IPS-18c (cell line): ENCODE measurements around the gene FBXW9.
A peak's percentile ranks its signal among the peaks of the same experiment; 100 is the strongest.
"Not testable (repeated sequence)": the region's sequence is repeated elsewhere in the genome, so short reads cannot be mapped to it uniquely, and the experiment has no call there.

Experiments used
- H3K4me3 ChIP-seq: 2 replicates; pipeline ENCODE4 v1.7.0; 2013; ENCODE audit warnings: low read depth, mild to moderate bottlenecking, low read length, moderate library complexity; ENCODE audit not compliant: insufficient read depth
- H3K9me3 ChIP-seq: one replicate; pipeline ENCODE4 v1.6.1; 2013; ENCODE audit warnings: mild to moderate bottlenecking, low read length, moderate library complexity; ENCODE audit not compliant: control insufficient read depth, insufficient read depth

FBXW9 gene

DNA sequence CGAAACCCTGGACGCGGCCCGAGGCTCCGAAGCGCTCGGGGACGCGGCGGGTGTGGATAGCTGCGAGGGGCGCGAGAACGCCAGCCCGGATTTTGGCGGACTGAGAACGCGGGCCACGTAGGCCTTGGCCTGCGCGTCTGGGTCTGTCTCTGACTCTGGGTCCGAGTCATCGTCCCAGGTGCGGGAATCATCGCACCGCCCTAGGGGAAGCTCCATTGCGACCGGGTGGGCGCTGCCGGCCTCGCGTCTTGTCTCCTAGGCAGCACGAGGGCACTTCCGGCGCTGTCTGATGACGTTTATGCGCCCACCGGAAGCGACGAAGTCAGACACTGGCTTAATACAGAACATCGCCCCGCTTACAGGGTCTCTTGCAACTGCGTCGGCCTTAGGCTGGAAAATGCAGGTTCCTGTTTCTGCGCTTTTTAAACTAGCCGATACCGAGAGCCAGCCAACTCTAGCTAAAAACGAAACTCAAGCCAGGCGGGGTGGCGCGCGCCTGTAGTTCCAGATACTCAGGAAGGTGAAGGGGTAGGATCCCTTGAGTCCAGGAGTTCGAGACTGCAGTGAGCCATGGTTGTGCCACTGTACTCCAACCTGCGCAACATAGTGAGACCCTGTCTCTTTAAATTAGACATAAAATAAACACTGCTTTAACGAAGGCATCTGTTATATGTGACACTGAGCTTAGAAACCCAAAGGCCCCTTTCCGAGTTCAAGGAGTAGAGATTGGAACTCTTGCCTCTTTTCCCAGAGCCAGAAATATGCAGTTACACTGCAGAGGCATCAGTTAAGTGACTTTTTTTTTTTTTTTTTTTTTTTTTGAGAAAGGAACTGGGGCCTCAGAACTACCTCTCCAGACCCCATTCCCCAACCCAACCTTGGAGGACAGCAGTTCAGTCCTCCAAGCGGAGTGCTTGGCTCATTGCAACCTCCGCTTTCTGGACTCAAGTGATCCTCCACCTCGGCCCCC, at the start of gene FBXW9:
Gene FBXW9 (minus strand): TSS at position 266 of the 970 bp plus-strand sequence. CDS start 50 bp downstream, at position 216.
- Histone ChIP-seq H3K9me3 (no peaks in the 10 kb centered on the region), H3K4me3 (peak within 1 kb of the TSS; percentile 94)

DNA sequence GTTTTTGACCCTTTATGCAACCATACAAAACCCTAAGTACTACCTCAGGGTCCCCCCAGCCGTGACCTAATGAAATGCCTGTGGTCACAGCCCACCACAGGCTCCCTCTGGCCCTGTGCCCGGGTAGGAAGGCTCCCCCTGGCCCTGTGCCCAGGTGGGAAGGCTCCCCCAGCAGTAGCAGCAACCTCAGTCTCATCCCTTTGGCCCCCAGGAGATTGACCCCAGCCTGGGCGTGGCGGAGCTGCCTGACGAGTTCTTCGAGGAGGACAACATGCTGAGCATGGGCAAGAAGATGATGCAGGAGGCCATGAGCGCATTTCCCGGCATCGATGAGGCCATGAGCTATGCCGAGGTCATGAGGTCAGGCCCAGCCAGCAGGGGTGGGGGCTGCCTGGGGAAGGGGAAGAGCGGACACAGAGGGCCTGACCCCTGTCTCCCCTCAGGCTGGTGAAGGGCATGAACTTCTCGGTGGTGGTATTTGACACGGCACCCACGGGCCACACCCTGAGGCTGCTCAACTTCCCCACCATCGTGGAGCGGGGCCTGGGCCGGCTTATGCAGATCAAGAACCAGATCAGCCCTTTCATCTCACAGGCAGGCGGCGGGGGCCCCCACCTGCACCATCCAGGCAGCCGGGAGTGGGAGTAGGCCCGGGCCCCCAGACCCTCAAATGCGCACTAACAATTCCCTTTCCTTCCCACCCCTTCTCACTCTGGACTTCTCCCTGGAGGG, 48.9 kb upstream of the FBXW9 start:
- no peak overlapping the region for H3K4me3 ChIP-seq
- H3K9me3 ChIP-seq: no peaks in the 10 kb centered on the region

DNA sequence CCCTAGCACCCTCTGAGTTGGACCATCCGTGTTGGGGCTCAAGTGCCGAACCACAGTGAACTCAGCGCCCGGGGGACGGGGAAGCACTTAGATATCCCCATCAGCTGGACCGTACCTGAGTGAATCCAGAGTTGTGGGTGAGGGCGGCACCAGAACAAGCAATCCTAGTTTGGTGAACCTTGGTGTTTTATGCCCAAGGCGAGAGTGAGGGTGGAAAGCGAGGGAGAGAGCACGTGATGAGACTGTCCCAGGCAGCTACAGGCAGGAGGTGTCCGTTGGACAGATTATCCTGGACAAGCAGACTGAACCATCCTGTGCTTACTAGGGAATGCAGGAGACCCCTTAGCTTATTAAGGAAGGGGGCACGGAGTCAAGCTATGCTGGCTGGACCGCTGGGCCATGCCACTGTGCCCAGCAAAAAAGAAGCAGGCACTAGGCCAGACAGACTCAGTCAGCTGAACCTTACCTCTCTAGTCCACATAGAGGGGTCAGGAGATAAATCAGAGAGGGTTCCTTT, 41.5 kb upstream of the FBXW9 start:
- peak overlapping the region; percentile 79 for H3K4me3 ChIP-seq
- H3K9me3 ChIP-seq: no peaks in the 10 kb centered on the region

DNA sequence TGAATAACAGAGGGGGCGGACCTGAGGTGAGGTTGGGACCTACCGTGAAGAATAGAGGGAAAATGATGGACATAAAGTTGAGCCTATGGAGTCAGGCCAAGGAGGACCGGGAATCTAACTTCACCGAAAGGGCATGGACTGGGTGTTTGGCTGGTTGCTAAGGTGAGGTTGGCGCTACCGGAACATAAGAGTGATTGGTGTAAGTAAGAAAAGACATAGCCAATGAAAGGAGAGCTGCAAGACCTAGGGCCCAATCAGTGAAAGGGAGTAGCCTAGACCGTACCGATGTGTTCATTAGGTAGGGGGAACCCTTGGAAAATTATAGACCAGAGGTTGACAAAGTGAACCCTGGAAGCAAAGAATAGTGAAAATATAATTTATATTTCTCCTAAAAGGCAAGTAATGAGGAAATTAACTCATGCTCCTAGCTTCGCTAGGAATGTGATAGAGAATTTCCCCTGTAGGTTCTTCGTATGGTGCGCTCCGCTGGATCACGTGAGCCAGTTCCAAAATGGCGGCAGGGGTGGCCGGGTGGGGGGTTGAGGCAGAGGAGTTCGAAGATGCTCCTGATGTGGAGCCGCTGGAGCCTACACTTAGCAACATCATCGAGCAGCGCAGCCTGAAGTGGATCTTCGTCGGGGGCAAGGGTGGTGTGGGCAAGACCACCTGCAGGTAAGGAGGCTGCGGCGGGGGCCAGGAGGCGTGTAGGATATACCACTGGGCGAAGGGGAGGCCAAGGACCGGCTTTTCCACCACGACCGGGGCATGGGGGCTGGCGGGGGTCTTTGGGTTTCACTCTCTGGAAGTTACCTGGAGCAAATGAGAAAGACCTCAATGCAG, 40.8 kb upstream of the FBXW9 start, which contains the start of gene GET3:
Gene GET3 (plus strand): TSS at position 503 of the 840 bp plus-strand sequence. CDS start 9 bp downstream, at position 512.
- H3K9me3 ChIP-seq: no peaks in the 10 kb centered on the region

DNA sequence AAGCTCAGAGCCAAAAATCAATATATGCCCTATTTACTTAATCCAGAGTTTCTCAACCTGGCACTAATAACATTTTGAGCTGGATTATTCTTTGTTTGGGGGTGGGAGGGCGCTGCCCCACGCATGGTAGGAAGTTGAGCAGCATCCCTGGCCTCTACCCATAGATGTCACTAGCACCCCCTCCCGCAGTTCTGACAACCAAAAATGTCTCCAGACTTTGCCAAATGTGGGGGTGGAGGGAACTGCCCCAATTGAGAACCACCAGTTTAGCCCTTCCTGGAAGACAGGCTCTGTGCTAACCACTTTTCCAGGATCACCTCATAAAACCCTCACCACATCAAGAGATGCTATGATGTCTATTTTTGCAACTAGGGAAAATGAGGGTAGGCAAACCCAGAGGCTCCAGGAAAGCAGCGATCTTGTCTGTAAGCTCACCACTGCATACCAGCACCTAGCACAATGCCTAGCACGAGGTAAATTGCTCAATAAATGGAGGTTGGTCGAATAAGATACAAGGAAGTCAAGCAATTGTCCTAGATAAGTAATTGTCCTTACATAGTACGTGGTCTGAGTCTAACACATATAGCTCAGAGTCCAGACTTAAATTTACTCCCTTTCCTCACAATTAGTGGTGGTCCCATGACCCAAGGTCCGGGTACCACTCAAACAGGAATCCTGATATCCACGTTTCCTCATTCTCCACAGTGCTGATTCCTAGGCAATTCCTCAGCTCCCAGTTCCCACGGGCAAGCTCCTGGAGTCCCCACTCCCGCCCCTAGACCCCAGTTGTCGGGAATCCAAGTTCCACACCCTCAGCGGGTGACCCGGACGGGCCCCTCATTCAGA, 37.2 kb upstream of the FBXW9 start:
- H3K9me3 ChIP-seq: no peaks in the 10 kb centered on the region
- peak overlapping the region; percentile 94 for H3K4me3 ChIP-seq

More for the DNA sequence above, 40.8 kb upstream of the FBXW9 start, which contains the start of gene GET3:
- H3K4me3 ChIP-seq: peak within 1 kb of the TSS; percentile 79

DNA sequence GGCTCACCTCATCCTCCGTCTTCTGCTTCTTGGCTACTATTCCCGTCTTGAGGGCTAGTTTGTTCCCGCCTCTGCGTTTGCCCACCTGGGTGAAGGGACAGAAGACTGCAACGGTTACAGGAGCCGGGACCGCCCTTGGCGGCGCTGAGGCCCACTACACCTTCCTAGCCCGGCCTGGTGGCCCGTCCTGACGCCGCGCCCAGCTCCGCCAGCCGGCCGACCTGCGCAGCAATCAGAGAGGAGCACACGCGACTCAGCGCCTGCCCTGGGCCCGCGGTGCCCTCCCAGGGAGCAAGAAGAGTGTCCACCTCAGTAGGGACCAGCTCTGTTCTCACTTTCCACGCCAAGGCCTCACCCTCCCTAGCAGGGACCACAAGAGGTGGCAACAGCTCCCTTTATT, 34.9 kb upstream of the FBXW9 start:
- H3K4me3 ChIP-seq: no peak overlapping the region
- H3K9me3 ChIP-seq: no peaks in the 10 kb centered on the region

DNA sequence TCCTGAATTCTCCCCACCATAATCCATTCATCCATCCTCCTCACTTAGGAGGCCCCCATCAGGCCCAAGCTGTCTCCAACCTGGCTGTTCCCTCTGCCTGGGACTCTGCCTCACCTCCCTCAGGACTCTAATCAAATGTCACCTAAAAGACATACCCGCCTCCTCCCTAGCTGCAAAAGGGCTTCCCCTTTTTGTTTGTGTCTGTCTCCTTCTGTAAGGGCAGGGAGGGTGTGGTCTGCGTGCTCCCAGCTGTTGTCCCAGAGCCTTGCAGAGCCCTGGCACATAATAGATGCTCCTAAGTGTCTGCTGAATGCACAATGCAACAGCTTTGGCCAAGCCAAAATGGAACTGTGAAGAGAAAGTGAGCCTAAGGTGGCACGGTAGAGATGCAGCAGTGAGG, 33.6 kb upstream of the FBXW9 start:
- H3K9me3 ChIP-seq: no peaks in the 10 kb centered on the region
- no peak overlapping the region for H3K4me3 ChIP-seq

DNA sequence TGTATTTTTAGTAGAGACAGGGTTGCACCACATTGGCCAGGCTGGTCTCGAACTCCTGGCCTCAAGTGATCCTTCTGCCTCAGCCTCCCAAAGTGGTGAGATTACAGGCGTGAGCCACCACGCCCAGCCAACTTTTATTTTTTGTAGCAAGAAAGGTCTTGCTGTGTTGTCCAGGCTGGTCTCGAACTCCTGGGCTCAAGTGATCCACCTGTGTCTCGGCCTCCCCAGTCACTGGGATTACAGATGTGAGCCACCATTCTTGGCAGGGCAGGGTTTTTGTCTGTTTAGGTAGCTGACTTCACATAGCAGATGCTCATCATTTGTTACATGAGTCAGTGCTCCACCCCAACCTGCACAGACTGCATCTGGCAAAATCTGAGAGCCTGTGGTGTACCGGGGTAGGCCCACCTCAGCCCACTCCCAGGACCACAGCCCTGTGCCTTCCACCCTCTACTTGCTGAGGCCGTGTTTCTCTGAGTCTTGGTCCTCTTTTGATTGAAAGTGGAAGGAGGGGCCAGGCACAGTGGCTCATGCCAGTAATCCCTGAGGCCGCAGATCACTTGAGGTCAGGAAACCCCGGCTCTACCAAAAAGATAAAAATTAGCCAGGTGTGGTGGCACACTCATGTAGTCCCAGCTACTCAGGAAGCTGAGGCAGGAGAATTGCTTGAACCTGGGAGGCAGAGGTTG, 31.5 kb upstream of the FBXW9 start:
- no peaks in the 10 kb centered on the region for H3K9me3 ChIP-seq
- H3K4me3 ChIP-seq: no peak overlapping the region

DNA sequence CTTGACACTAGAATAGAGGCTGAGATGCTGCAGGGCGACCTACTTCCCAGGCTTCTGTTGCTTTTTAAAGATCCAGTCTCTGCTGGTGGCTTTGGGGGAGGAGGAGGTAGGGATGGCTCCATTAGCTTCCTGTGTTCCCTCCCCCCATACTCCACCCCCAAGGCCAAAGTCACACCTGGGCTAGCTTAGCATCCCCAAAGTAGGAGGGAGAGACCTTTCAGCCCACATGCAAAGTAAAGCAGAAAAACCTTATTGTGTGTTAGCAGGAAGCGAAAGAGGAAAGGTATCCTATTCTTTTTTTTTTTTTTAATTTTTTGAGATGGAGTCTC, 30.5 kb upstream of the FBXW9 start:
- H3K4me3 ChIP-seq: no peak overlapping the region

DNA sequence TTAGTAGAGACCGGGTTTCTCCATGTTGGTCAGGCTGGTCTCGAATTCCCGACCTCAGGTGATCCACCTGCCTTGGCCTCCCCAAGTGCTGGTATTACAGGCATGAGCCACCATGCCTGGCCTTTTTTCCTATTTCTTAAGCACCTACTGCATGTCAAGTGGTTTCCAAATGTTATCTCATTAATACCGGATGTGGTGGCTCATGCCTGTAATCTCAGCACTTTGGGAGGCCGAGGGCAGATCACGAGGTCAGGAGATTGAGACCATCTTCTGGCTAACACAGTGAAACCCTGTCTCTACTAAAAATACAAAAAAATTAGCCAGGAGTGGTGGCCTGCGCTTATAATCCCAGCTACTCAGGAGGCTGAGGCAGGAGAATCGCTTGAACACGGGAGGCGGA, 29.2 kb upstream of the FBXW9 start:
- H3K4me3 ChIP-seq, H3K9me3 ChIP-seq: not testable (repeated sequence)

More for the DNA sequence above, 30.5 kb upstream of the FBXW9 start:
- no peaks in the 10 kb centered on the region for H3K9me3 ChIP-seq

DNA sequence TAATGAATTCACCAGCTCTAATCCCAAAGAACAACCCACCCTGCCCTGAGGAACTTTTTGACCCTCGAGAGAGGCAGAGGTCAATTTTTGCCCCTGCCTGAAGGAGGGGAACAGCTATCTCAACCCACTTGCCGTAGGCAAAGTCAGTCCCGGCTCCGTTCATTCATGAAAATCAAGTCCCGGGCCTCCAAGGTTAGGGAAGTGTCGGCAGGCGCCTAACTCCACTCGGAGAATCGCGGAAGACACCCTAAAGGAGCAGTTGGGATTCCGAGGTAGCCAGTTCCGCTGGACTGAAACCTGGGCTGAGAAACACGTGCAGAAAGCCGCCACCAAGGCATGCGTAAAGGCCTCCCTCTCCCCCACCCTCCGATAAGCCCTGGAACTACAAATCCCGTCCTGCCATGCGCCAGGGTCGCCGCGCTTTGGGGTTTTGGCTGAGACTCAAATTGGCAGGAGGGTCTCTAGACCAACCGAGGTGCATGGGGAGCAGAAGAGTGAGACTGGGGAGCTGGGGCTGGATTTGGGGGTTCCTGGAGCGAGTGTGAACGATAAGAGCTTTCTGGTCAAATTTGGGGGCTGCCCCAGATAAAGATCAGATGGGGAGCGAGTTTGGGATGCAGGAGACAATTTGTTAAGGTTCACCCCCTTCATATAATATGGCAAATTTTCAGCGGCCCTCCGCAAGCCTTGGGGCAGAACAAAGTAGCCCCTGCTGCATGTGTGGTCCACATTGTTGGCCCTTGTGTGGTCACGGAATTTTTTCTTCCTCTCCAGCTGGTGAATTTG, 27.4 kb upstream of the FBXW9 start, which contains the start of gene TNPO2:
Gene TNPO2 (minus strand): TSS at position 292 of the 786 bp plus-strand sequence. CDS start 2,955 bp downstream, outside the sequence.
- H3K4me3 ChIP-seq: peak within 1 kb of the TSS; percentile 98
- peaks cover 2% of the 10 kb centered on the region for H3K9me3 ChIP-seq

DNA sequence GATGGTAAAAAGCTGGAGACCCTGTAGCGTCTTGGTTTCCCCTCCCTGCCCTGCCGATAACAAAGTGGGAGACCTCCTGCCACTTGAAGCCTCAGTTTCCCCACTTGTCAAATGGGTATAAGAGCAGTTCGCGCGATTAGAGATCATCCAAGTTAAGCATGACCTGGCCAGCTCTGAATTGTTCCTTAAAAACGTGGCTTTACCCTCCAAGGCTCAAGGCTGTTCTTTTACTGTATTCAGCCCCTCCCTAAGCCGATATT, 26.9 kb upstream of the FBXW9 start:
- Histone ChIP-seq H3K4me3 (peak overlapping the region; percentile 98), H3K9me3 (peaks cover 2% of the 10 kb centered on the region)

DNA sequence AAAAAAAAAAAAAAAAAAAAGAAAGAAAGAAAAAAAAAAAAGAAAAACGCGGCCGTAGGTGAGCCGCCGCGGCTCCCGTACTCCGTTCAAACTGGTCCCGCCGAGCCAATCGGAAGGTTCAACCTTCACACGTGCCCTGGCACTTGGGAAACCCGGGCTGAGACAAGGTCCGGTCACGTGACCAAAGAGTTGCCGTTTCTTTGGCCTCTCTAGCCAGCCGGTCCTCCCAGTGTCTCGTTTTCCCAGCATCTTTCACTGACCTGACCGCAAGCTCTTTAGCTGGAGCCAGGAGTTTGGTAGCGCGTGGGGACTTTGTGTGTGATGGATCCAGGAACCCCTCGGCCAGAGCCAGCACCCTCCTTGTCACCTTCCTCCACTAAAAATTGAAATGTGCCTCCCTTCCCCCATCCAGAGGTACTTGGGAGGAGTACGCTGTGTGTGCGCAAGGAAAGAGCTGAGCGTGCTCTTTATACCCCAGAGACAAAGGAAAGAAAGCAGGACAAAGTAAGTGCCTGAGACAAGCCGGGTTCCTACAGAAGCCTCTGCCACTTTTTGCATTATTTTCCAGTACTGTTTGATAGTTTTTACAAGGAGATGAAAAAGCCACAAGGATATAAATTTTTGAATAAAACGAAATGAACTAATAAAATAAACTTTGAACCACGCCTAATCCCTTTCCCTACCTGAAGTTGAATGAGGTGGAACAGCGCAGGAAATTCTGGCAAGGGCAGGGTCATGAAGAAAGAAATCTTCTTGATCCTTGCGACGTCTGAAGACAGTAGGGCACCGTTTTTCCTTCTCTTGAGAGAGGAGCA, 26.3 kb upstream of the FBXW9 start:
- Histone ChIP-seq H3K4me3 (peak overlapping the region; percentile 98), H3K9me3 (peaks cover 2% of the 10 kb centered on the region)
